ENCODE measurements around the gene GBP7.

- no peak for TF ChIP-seq POLR2A (IDR thresholded peaks at IDR 0.05; ENCODE audit: low read depth)
- TF ChIP-seq, protein P1, sequence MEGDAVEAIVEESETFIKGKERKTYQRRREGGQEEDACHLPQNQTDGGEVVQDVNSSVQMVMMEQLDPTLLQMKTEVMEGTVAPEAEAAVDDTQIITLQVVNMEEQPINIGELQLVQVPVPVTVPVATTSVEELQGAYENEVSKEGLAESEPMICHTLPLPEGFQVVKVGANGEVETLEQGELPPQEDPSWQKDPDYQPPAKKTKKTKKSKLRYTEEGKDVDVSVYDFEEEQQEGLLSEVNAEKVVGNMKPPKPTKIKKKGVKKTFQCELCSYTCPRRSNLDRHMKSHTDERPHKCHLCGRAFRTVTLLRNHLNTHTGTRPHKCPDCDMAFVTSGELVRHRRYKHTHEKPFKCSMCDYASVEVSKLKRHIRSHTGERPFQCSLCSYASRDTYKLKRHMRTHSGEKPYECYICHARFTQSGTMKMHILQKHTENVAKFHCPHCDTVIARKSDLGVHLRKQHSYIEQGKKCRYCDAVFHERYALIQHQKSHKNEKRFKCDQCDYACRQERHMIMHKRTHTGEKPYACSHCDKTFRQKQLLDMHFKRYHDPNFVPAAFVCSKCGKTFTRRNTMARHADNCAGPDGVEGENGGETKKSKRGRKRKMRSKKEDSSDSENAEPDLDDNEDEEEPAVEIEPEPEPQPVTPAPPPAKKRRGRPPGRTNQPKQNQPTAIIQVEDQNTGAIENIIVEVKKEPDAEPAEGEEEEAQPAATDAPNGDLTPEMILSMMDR (IDR thresholded peaks at IDR 0.05) = no peak
- TF ChIP-seq EP300 (IDR thresholded peaks at IDR 0.05) = no peak
Measured at GRCh38 chr1:89176971-89177370, 1.2 kb upstream of the GBP7 start.
